Tibial nerve (tissue), 4 donors: Measurements from ENCODE around the gene SCAF11.

Experiments
- EP300 ChIP-seq, 2 donors: sonication (generic); formaldehyde crosslinking; IDR thresholded peaks; one replicate each; pipeline ENCODE4 v1.6.1; 2017; ENCODE audit warnings: antibody characterized with exemption in 2 of 2, mild to moderate bottlenecking in 1 of 2
- TF ChIP-seq, protein P1 (sequence below), 5 experiments: fragments of 200-600 bp in 3 of 5; fragments of 450-650 bp in 2 of 5; sonication (generic) in 3 of 5; IDR thresholded peaks; one replicate each; pipeline ENCODE4 v1.5.1; 2016 to 2019; ENCODE audit warnings: antibody characterized with exemption in 5 of 5, mild to moderate bottlenecking in 3 of 5, moderate library complexity in 2 of 5

DNA sequence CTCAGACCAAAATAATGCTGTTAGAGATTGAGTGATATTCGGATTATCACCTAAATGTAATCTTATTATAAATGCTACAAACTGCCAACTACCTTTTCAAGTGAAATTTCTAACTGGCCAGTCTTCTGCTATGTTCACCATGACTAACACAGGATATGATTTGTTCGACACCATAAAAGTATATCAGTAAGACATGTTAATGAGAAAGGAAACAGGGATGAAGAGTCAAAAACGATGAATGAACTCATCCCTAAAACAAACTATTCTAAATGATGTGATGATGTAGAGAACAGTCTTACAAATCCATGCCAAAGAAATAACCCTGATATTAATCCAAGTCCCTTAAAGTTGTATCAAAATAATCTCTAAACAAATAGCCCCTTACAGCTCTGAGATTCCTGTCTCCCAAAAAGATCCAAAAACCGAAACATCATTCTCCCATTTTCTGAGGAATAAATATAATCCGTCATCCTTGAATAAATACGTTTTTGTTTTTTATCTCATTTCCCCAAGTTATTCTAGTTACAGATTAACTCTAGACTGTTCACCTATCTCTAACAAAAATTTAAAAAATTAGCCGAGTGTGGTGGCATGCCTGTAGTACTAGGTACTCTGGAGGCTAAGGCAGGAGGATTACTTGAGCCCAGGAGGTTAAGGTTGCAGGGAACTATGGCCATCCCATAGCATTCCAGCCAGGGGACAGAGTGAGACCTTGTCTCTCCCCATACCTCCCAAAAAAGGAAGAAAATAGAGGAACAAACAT lies 9.1 kb downstream of the SCAF11 start:
- TF ChIP-seq, protein P1, sequence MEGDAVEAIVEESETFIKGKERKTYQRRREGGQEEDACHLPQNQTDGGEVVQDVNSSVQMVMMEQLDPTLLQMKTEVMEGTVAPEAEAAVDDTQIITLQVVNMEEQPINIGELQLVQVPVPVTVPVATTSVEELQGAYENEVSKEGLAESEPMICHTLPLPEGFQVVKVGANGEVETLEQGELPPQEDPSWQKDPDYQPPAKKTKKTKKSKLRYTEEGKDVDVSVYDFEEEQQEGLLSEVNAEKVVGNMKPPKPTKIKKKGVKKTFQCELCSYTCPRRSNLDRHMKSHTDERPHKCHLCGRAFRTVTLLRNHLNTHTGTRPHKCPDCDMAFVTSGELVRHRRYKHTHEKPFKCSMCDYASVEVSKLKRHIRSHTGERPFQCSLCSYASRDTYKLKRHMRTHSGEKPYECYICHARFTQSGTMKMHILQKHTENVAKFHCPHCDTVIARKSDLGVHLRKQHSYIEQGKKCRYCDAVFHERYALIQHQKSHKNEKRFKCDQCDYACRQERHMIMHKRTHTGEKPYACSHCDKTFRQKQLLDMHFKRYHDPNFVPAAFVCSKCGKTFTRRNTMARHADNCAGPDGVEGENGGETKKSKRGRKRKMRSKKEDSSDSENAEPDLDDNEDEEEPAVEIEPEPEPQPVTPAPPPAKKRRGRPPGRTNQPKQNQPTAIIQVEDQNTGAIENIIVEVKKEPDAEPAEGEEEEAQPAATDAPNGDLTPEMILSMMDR (IDR thresholded peaks at IDR 0.05): no peak
- no peak for TF ChIP-seq EP300 (IDR thresholded peaks at IDR 0.05)
